NCI-H82 treated with DMSO at 0.1 percent for 48 hours (cell line): ENCODE measurements around the gene PLCB3.
"Not testable (repeated sequence)": the region's sequence is repeated elsewhere in the genome, so short reads cannot be mapped to it uniquely, and the experiment has no call there.

Source experiments
- DNase-seq: peaks from one replicate; lab custom pipeline; 2025; ENCODE audit not compliant: unreplicated experiment; lab: John Stamatoyannopoulos, UW

The PLCB3 gene

DNA sequence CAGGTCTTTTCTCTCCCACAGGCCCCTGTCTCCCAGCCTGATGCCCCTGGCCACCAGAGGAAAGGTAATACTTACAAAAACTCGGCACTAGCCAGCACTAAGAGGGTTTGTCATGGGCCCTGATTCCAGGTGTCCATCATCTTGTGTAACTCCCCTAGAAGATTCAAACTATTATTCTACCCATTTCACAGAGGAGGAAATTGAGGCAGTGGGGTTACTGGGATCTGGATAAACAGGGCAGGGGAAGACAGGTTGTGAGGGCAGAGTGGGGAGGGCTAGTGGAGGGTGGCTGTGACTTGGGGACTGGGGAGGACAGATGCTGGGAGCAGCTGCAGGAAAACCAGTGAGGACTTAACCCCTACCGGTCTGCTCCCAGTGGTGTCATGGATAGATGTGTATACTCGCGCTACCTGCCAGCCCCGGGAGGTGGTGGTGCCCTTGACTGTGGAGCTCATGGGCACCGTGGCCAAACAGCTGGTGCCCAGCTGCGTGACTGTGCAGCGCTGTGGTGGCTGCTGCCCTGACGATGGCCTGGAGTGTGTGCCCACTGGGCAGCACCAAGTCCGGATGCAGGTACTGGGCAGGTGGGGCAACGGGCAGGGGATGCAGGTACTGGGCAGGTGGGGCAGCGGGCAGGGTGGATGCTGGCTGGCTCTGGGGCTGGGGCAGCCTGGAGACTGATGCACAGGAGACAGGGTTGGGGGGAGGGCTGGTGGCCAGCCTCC, 15.7 kb upstream of the PLCB3 start:
- DNase-seq, result no peak

DNA sequence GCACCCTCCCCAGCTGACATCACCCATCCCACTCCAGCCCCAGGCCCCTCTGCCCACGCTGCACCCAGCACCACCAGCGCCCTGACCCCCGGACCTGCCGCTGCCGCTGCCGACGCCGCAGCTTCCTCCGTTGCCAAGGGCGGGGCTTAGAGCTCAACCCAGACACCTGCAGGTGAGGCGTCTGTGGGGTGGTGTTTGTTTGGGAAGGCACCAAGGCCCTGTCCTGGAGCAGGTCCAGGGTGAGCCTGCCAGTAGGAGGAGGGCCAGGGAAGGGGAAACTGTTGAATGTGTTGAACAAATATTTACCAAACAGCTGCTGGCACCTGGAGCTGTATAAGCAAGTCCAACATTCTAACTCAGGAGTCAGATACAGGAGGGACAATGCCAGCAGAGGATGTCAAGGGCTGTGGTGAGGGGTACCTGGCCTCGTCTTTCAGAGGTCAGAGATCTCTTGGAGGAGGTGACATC, 13.8 kb upstream of the PLCB3 start:
- DNase-seq, result no peak

DNA sequence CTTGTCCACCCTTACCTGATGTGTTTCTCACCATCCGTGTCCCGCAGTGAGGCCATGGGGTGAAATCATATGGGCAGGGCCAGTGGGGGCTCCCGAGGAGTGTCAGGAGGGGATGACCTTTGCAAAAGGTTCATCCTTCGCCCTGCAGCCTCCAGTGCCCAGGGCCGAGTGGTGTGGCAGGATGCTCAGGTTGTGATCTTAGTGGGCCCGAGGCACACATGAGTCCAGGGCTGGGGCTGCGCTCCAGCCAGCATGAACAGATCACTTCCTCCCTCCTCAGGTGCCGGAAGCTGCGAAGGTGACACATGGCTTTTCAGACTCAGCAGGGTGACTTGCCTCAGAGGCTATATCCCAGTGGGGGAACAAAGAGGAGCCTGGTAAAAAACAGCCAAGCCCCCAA, 13.3 kb upstream of the PLCB3 start:
- DNase-seq, result no peak

DNA sequence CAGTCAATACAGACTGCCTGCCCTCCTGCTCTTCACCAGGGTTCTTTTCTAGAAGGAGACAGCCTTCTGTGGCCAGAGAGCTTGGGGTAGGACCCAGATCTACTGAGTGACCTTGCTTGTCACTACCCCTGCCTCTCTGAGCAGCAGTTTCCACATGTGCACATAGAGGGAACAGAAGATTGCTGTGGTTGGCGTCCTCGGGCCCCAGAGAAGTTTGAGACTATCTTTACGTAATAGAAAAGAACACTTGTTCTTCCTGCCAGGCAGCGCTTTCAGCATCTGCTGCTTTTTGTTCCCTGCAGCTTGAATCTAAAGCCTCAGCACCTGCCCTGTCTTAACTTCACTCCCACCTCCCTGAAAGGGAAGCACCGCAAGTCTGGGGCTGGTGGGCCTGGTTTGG, 12.3 kb upstream of the PLCB3 start:
- DNase-seq, result no peak

DNA sequence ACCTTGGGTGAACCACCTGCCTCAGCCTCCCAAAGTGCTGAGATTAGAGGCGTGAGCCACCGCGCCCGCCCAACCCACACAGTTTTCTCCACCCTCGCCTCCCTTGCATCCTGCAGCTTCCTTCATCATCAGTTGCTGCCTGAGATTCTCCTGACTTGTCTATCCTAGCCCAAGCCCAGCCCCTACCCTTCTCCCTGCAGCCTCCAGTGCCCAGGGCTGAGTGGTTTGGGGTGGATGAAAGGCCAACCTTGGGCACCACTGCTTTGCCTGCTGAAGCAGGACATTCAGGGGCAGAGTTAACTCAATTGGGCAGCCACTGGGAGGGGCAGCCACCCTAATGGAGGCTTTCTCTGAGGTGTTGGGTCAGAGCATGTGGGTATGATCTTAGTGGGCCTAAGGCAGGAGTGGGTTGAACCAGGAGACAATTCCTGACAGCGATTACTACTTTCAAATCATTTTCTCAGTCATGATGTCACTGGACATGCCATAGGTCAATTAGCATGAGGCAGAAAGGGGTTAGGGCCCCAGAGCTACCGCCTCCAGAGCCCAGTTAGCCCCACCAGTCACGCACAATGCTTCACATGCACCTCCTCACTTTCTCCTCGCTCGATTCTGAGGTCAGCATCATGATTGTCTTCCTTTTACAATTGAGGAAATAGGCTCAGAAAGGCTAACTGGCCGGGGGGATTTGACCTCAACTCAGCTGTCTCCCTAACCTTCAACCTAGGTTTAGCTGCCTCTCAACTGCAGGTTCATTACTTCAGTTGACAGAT, 11.5 kb upstream of the PLCB3 start:
- no peak for DNase-seq

DNA sequence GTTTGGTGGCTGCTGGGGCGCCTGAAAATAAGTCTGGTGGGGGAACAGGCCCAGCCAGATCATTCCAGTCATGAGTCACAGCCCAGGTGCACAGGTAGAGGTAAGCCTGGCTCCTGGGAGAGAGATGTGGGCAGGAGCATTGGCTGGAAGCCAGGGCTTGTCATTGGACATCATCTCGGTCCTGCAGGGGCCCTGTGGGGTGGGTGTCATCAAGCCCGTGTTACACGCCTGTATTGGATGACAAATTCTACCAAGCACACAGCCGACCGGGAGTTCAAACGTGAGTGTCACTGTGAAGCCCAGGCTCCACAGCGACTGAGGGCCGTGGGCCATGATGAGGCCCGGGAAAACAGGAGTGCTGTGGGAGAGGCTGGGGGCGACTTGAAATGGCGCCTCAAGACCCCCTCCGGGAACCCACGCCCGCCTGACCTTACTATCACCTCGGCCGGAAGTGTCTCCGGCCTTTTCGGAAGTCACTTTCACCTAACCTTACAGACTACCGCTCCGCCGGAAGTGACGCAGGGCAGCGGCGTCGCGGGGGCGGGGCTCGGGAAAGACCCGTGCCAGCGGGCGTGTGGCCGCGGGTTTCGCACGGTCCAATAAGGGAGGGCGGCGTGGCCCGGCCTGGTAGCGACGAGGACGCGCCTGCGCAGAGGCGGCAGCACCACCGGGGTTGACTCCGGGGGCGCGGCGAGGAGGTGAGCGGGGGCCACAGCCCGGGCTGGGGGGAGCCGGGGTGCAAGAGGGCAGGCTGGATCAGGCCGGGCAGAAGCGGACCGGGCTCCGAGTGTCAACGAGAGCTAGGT, 10.7 kb upstream of the PLCB3 start, which contains the start of gene FKBP2:
Gene FKBP2 (plus strand): TSS at position 661 of the 806 bp plus-strand sequence. CDS start 1,293 bp downstream, outside the sequence.
- peak; percentile 71 for DNase-seq

DNA sequence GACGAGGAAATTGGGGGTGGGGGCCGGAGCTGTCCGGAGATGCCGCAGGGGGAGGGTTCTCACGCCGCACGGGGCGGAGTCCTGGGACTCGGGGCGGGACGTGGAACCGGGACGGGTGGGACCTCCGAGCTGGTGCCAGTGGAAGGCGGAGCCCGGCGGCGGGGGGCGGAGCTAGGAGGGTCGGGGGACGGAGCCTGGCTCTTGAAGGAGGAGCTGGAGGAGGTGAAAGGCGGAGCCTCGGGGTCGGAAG, 10.2 kb upstream of the PLCB3 start:
- peak; percentile 93 for DNase-seq

DNA sequence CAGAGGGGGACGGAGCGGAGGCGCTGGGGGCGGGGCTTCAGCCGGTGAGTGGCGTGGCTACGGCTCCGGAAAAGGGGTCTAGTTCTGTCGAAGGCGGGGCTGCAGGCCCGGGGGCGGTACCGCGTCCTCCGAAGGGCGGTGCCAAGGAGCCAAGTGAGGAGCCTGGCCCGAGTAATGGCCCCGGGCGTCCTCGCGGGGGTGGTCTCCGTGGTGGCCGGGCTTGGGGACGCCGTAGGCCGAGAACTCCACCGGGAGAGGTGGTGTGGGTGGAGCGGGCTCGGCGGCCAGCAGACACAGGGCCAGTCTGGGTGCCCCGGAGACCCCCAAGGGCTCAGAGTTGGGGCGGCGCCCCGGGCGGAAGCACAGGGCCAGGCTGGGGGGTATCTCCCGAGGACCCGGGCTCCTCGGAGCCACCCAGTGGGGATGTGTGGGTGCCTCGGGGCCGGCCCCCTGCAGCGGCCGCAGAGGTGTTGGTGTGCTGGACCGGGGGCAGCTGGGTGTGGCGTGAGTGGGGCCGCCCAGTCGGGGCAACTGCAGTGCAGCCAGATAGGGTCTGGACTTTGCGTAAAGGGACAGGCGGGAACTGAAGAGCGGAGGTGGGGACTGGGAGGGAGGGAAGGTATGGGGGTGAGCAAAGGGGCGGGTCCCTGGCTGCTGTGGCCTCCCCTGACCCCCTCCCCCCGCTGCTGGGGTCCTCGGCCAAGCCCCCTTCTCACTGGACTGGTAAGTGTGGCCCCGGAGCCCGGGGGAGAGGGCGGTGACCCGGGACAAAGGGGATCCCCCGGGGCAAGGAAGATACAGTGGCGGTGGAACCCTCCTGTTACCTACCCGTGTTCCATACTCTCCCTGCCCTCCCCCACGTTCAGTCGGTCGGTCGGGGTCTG, 9.6 kb upstream of the PLCB3 start:
- DNase-seq, result no peak

DNA sequence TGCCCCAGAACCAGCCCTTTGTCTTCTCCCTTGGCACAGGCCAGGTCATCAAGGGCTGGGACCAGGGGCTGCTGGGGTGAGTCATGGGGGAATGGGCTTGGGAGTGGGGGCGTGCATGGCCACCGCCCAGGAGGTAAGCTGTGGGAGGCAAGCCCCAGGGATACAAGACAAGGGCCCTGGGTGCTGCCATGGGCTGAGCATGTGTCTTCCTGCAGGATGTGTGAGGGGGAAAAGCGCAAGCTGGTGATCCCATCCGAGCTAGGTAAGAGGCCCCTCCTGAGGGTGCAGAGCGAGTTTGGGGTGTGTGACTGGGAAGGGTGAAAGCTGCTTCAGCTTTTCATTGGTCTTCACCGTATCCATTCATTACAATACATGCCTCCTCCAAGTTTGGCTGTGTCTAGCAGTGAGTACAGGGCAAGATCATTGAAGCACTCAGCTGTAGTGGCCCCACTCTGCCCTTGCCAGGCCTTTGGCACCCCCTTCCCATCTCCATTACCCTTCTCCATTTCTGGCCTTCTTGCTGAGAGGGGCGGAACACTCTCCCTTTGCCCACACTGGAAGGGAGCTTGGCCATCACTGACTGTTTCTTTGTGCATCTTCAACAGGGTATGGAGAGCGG, 8.0 kb upstream of the PLCB3 start:
- DNase-seq, result no peak

DNA sequence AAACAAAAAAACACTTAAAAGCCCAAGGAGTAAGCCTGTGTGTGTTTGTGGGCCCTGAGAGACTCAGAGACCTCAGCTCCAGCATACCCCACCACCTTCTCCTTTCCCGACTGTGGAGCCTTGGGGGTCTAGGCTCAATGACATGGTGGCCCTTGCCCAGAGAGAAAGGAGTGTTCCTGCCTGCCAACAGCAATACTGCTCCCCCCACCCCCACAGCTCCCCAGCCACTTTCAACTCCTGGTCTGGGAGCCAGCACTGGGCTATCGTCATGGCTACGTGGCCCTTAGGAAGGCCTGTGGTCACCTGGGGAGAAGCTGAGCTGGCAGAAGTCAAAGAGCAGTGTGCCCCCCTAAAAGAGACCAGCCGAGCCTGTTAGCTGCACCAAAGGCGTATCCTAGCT, 7.2 kb upstream of the PLCB3 start:
- no peak for DNase-seq

DNA sequence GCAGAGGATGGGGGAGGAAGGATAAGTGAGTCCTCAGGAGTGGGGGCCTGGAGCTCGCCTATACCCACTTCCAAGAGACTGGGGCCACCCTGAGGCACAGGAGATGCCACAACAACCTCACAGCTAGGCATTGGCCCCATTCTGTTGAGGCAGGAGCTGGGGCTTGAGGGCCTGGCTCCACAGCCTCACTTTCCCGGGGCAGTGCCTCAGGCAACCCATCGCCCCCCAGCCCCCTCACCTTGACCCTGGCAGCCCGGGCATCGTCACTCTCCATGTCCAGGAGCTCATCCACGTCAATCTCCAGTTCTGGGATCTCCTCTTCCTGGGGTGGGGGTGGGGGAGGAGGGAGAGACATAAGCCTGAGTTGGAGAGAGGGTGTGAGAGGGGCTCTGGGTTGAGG, 6.4 kb upstream of the PLCB3 start:
- DNase-seq, result no peak

DNA sequence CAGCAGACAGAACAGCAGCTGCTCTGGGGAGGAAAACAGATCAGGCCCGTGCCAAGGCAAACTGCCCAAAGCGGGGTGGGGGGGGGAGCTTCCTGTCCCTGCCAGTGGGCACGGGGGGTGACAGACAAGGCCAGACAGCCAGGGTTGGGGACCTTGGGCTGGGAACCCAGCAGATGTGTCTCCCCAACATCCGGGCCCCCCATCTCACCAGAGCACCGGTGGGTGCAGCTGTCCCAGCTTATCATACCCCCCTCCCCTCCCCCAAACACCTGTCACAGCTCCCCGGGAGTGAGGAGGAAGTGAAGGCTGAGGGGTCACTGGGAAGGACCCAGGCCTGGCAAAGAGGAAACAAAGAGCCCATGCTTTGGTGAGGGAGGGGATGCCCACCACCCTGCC, 5.9 kb upstream of the PLCB3 start:
- DNase-seq, result no peak

DNA sequence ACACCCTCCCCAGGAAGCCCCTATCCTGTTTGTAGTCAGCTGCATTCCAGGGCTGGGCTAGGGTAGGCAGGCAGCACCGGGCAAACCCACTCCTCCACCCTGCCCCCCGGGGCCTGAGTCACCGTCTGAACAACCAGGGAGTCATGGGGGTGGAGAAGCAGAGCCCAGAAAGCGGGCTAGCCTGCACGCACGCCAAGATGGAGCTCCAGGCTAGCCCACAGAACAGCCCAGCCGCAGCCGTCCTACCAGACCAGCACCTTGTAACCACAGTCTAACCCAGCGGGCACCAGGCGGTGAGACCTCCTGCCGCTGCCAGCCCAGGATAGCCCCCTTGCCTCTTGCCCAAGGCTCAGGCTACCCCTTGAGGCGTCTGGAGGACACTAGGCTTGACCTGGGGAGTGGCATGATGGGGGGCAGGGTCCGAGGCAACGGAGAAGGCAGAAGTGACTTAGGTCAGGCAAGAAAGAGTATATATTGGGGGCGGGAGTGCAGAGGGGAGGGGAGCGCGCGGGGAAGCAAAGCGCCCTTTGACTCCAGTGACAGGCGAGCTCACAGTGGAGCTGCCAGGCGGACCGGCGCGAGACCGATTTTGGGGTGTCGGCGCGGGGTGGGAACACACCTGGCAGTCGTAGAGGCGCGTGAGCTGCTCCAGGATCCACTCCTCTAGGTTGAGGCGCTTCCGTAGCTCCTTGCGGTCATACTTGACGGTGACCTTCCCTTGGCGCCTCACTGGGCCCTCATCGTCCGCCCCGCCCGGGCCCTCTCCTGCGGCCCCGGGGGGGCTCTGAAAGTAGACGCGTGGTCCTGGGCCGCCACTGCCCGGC, 5.3 kb upstream of the PLCB3 start:
- DNase-seq, result no peak

DNA sequence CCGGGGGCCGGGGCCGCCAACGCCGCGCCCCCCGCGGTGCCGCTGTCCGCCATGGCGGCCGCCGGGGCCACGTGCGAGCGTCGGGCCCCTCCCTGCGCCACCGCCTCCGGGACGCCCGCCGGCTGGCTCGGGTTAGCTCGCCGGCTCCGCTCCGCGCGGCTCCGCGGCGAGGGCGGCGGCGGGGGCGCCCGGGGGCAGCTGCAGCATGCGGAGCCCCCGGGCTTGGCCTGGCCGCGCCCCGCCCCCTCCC, 4.8 kb upstream of the PLCB3 start:
- DNase-seq, result not testable (repeated sequence)

DNA sequence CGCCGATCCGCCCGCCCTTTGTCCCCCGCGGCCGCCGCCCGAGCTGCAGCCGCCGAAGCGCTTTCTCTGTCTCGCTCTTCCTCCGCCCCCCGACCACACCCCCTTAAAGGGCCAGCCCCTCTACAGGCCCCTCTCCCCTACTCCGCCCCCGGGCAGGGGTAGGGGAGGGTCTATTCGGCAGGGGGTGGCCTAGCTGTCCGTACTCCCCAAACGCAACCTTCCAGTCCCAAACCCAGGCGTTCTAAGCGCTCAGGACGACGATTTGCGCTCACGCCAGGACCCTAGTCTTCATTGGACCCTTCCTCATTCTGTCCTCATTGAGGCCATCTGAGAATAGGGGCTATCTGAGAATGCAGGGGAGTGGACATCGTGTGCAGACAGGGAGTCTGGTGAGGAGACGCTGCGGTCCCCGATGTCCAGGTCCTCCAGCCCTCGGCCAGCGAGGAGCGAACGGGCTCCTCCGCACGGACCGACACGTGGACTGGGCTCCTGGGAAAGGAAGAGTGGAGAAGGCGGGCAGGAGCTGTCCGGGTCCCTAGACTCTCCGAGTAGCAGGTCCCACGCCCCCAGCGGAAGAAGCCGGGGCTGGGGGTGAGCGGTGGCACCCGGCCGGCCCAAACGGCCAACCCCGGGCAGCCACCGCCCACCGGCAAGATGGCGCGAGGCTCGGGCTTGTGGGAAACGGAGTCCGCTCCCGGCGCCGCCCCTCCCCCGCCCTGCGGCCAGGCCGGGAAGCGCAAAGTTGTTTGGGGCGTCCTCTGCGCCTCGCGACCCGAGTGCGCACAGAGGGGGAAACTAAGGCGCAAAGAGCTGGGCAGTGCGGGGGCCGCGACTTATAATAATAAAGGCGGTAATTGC, 4.2 kb upstream of the PLCB3 start, which contains the start of gene PPP1R14B:
Gene PPP1R14B (minus strand): TSS at position 73 of the 858 bp plus-strand sequence. CDS start 270 bp downstream, outside the sequence.
- DNase-seq, result peak; percentile 54

DNA sequence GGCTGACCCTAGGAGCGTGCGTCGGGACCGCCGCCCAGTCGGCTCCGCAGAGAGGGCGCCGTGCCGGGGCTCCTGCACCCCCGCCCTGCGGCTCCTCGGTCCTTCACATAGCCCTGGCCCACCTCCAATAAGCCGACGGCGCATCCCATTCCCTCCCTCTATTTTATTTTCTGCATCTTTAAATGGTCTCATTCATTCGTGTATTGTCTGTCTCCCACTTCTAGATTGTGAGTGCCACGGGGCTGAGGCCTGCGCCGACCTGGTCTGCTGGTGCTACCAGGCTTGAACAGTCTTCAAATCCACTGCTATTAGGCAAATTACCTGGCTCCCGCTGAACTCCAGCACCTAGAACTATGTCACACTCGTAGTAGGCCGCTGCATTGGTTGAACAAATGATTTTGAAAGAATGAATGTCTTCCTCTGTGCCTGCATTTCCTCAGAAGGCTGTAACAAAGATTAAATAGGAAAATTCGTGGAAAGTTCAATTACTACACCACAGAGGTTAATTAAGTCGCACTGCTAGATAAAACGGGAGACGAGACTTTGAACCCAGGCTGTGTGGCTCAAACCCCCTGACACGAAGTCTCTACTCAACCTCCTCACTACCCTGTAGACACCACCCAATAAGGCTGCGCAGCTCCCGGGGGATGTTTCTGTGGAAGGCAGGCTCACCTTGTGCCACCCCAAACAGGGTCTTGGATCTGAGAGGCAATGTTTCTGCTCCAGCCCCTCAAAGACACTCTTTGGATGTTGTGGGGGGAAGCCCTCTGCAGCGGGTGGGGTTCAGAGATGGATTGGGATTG, 3.4 kb upstream of the PLCB3 start:
- DNase-seq, result no peak

DNA sequence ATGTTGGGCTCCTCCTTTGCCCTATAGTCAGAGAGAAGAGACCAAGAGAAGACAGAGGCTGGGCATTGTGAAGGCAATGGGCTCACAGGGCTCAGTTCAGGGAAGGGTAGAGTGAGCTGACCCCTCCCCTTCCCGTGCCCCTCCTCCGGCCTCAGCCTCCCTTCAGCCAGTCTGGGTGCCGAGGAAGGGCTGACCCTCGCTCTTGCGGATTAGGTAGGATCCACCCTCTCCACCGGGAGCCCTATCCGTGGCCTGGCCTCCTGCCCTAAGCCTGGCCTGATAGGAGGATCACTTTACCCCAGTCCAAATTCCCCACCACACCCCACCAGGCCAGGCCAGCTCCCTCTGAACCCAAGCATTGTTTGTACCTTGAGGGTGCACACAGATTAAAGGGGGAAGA, 2.8 kb upstream of the PLCB3 start:
- DNase-seq, result no peak

DNA sequence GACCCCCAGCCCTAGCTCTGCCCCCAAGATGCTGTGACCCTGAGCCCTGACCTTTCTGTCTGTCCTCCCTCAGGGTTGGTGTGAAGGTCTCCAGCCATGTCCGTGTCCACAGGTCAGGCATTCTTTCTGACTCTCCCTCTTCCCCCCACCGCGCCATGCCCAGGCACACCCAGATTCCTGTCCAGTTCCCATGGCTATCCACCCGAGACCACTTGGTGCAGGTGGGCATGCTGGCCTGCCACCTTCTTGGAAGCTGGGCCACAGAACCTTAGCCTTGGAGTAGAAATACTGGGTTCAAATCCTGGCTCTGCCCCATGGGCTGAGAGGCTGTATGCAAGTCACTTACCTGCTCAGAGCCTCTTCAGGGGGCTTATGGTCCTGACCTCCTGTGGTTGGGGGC, 2.3 kb upstream of the PLCB3 start:
- no peak for DNase-seq
